ENCODE measurements around the gene FNDC3B.

The FNDC3B gene

DNA sequence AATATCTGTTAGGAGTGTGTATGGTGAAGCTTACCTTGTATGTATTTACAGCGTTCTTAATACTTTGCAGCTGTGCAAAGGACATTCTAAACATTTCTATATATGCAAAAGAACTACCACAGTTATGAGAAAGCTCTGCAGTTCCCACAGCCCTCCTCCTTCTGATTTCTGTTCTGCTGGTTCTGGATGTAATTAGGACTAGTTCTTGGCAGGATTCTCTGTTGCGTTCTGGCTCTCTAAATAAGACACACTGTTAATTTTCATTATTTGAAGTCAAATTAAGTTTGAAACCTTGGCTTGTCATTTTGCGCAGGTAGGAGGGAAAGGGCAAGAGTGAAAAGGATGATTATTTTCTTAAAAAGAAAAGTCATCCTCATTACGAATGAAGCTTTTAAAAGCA, 76.4 kb downstream of the FNDC3B start:
- Histone ChIP-seq H3K27me3 (ENCODE audit: insufficient read depth, low read length) (no peaks in the 10 kb centered on the region), H2AFZ (ENCODE audit: low read length, unreplicated experiment) (no peak overlapping the region), H3K4me1 (ENCODE audit: control insufficient read depth, insufficient read depth, low read length, unreplicated experiment) (no peaks in the 10 kb centered on the region), H3K27ac (ENCODE audit: low read depth, low read length) (no peak overlapping the region), H3K4me3 (ENCODE audit: low read depth, low read length) (no peak overlapping the region), H3K79me2 (ENCODE audit: control insufficient read depth, insufficient read depth, low read length, unreplicated experiment) (peaks cover 71% of the 10 kb centered on the region), H3K36me3 (ENCODE audit: insufficient read depth, low read length) (peaks cover 37% of the 10 kb centered on the region)

DNA sequence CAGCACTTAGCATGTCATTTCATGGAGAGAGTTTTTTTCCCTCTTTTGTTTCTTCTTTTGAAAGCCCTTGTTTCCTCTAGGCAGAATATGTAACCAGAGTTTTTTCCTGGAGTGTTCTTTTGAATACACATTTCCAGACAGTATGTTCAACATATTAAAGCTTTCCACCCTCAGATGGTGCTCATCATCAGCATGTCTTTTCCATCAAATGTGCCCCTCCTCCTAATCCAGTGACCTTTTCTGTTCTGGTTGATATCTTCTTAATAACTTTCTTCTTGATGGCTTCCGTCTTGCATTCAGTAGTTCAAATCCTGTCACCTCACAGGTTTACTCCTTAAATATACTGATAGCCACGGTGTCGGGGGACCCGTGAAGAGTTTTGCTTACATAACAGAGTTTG, 78.6 kb downstream of the FNDC3B start:
- Histone ChIP-seq H3K36me3 (ENCODE audit: insufficient read depth, low read length) (peaks cover 37% of the 10 kb centered on the region), H3K4me1 (ENCODE audit: control insufficient read depth, insufficient read depth, low read length, unreplicated experiment) (no peaks in the 10 kb centered on the region), H3K4me3 (ENCODE audit: low read depth, low read length) (no peak overlapping the region), H3K27me3 (ENCODE audit: insufficient read depth, low read length) (no peaks in the 10 kb centered on the region), H3K79me2 (ENCODE audit: control insufficient read depth, insufficient read depth, low read length, unreplicated experiment) (peaks cover 72% of the 10 kb centered on the region), H2AFZ (ENCODE audit: low read length, unreplicated experiment) (no peak overlapping the region), H3K27ac (ENCODE audit: low read depth, low read length) (peak overlapping the region; percentile 17; the same call in 1 of the 2 replicates)

GRCh38 chr3:172119266-172119969, 80.0 kb downstream of the FNDC3B start:
- peaks cover 74% of the 10 kb centered on the region for H3K79me2 ChIP-seq (ENCODE audit: control insufficient read depth, insufficient read depth, low read length, unreplicated experiment)
- H3K36me3 ChIP-seq (ENCODE audit: insufficient read depth, low read length), result peaks cover 31% of the 10 kb centered on the region
- no peak overlapping the region for H3K4me3 ChIP-seq (ENCODE audit: low read depth, low read length)
- H3K27me3 ChIP-seq (ENCODE audit: insufficient read depth, low read length), result no peaks in the 10 kb centered on the region
- no peak overlapping the region for H3K27ac ChIP-seq (ENCODE audit: low read depth, low read length)
- no peak overlapping the region for H2AFZ ChIP-seq (ENCODE audit: low read length, unreplicated experiment)
- H3K4me1 ChIP-seq (ENCODE audit: control insufficient read depth, insufficient read depth, low read length, unreplicated experiment), result peaks cover 3% of the 10 kb centered on the region

DNA sequence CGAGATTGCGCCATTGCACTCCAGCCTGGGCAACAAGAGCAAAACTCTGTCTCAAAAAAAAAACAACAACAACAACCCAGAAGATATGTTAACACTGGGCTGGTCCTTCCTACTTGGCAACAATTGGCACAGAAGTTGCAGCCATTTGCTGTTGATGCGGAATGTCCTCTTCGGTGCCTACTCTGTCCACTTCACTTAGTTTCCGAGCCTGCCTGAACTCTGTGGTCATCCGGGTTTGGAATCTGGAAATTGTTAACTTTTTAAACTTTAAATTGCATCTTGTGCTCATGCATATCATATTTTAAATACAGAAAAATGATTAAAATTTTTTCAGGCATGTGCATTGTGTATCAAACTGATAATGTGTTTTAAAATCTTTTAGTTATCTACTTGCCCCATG, 81.5 kb downstream of the FNDC3B start:
- Histone ChIP-seq H3K4me3 (ENCODE audit: low read depth, low read length) (no peak overlapping the region), H3K4me1 (ENCODE audit: control insufficient read depth, insufficient read depth, low read length, unreplicated experiment) (peaks cover 18% of the 10 kb centered on the region), H3K36me3 (ENCODE audit: insufficient read depth, low read length) (peaks cover 35% of the 10 kb centered on the region), H3K27ac (ENCODE audit: low read depth, low read length) (no peak overlapping the region), H3K79me2 (ENCODE audit: control insufficient read depth, insufficient read depth, low read length, unreplicated experiment) (peaks cover 78% of the 10 kb centered on the region), H2AFZ (ENCODE audit: low read length, unreplicated experiment) (no peak overlapping the region), H3K27me3 (ENCODE audit: insufficient read depth, low read length) (no peaks in the 10 kb centered on the region)

DNA sequence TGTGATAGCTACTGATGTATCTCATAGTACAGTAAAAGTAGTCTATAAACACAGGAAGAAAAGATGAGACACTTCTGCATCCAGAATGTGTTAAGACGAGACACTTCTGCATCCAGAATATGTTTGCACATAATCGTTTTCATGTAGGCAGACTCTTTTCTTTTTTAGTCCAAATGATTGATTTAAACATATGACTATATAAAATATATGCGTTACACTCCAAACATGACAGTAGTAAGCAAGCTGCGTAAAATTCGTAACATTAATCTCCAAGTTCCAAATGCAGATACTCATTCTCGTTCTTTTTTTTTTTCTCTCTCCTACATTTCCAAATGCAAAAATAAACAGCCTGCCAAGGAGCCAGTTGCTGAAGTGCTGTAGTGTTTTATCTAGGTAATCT, 82.6 kb downstream of the FNDC3B start:
- H3K4me3 ChIP-seq (ENCODE audit: low read depth, low read length), result no peak overlapping the region
- peaks cover 86% of the 10 kb centered on the region for H3K79me2 ChIP-seq (ENCODE audit: control insufficient read depth, insufficient read depth, low read length, unreplicated experiment)
- H2AFZ ChIP-seq (ENCODE audit: low read length, unreplicated experiment), result no peak overlapping the region
- H3K27me3 ChIP-seq (ENCODE audit: insufficient read depth, low read length), result no peaks in the 10 kb centered on the region
- peaks cover 29% of the 10 kb centered on the region for H3K4me1 ChIP-seq (ENCODE audit: control insufficient read depth, insufficient read depth, low read length, unreplicated experiment)
- H3K27ac ChIP-seq (ENCODE audit: low read depth, low read length), result no peak overlapping the region
- H3K36me3 ChIP-seq (ENCODE audit: insufficient read depth, low read length), result peaks cover 38% of the 10 kb centered on the region

- Histone ChIP-seq H3K36me3 (ENCODE audit: insufficient read depth, low read length) (peaks cover 30% of the 10 kb centered on the region), H3K4me1 (ENCODE audit: control insufficient read depth, insufficient read depth, low read length, unreplicated experiment) (peaks cover 51% of the 10 kb centered on the region), H3K27me3 (ENCODE audit: insufficient read depth, low read length) (no peaks in the 10 kb centered on the region), H3K79me2 (ENCODE audit: control insufficient read depth, insufficient read depth, low read length, unreplicated experiment) (peaks cover 96% of the 10 kb centered on the region), H2AFZ (ENCODE audit: low read length, unreplicated experiment) (no peak overlapping the region), H3K4me3 (ENCODE audit: low read depth, low read length) (no peak overlapping the region), H3K27ac (ENCODE audit: low read depth, low read length) (peak overlapping the region; percentile 100)
These were observed 84.9 kb downstream of the FNDC3B start for GRCh38 chr3:172124271-172124670.

- Histone ChIP-seq H2AFZ (ENCODE audit: low read length, unreplicated experiment) (no peak overlapping the region), H3K27ac (ENCODE audit: low read depth, low read length) (peak overlapping the region; percentile 100), H3K4me1 (ENCODE audit: control insufficient read depth, insufficient read depth, low read length, unreplicated experiment) (peaks cover 56% of the 10 kb centered on the region), H3K27me3 (ENCODE audit: insufficient read depth, low read length) (no peaks in the 10 kb centered on the region), H3K4me3 (ENCODE audit: low read depth, low read length) (no peak overlapping the region), H3K79me2 (ENCODE audit: control insufficient read depth, insufficient read depth, low read length, unreplicated experiment) (peaks cover 89% of the 10 kb centered on the region), H3K36me3 (ENCODE audit: insufficient read depth, low read length) (peaks cover 25% of the 10 kb centered on the region)
These were observed 85.7 kb downstream of the FNDC3B start for GRCh38 chr3:172125053-172125452.

- Histone ChIP-seq H3K27ac (ENCODE audit: low read depth, low read length) (peak overlapping the region; percentile 100), H3K36me3 (ENCODE audit: insufficient read depth, low read length) (peaks cover 25% of the 10 kb centered on the region), H3K79me2 (ENCODE audit: control insufficient read depth, insufficient read depth, low read length, unreplicated experiment) (peaks cover 87% of the 10 kb centered on the region), H3K4me3 (ENCODE audit: low read depth, low read length) (peak overlapping the region; percentile 13; the same call in 1 of the 2 replicates), H3K27me3 (ENCODE audit: insufficient read depth, low read length) (no peaks in the 10 kb centered on the region), H3K4me1 (ENCODE audit: control insufficient read depth, insufficient read depth, low read length, unreplicated experiment) (peaks cover 66% of the 10 kb centered on the region), H2AFZ (ENCODE audit: low read length, unreplicated experiment) (no peak overlapping the region)
These were observed 86.6 kb downstream of the FNDC3B start for GRCh38 chr3:172125963-172126457.

DNA sequence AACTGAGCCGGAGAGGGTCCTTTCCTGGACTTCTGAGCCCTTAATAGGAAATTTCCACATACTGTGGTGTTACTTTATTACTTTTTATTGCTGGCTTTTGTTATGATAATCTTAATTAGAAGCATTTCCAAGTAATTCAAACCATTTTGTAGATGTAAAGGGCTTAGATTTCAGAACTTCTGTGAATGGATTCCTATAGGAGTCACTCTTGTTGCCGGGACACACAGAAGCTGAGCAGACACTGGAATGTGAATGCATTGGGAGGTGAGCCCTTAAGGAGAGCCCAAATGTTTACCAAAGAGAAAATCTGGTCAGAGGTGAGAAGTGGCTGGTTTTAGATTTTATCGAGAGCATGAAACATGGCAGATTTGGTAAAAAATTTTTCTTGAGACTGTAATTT, 87.4 kb downstream of the FNDC3B start:
- Histone ChIP-seq H2AFZ (ENCODE audit: low read length, unreplicated experiment) (no peak overlapping the region), H3K79me2 (ENCODE audit: control insufficient read depth, insufficient read depth, low read length, unreplicated experiment) (peaks cover 85% of the 10 kb centered on the region), H3K27ac (ENCODE audit: low read depth, low read length) (peak overlapping the region; percentile 100), H3K27me3 (ENCODE audit: insufficient read depth, low read length) (no peaks in the 10 kb centered on the region), H3K4me1 (ENCODE audit: control insufficient read depth, insufficient read depth, low read length, unreplicated experiment) (peaks cover 73% of the 10 kb centered on the region), H3K36me3 (ENCODE audit: insufficient read depth, low read length) (peaks cover 28% of the 10 kb centered on the region), H3K4me3 (ENCODE audit: low read depth, low read length) (peak overlapping the region; percentile 13; the same call in 1 of the 2 replicates)

DNA sequence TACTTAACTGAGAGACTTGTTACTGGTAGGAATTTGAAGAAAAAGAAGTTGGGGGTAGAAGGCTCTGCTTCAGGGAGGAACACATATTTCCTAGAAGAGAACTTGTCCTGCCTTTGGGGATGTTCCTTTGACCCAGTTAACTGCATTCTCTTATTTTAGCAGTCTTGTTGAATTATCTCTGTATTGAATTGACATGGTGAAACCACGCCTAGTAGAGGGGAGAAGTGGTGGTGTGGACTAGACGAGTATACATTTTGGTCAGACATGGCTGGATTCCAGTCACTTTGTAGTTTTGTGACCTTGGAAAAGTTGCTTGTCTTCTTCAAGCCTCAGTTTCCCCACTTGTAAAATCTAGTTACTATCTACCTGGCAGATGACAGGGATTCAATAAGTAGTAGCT, 87.8 kb downstream of the FNDC3B start:
- Histone ChIP-seq H3K4me1 (ENCODE audit: control insufficient read depth, insufficient read depth, low read length, unreplicated experiment) (peaks cover 77% of the 10 kb centered on the region), H3K79me2 (ENCODE audit: control insufficient read depth, insufficient read depth, low read length, unreplicated experiment) (peaks cover 85% of the 10 kb centered on the region), H3K36me3 (ENCODE audit: insufficient read depth, low read length) (peaks cover 28% of the 10 kb centered on the region), H2AFZ (ENCODE audit: low read length, unreplicated experiment) (no peak overlapping the region), H3K27me3 (ENCODE audit: insufficient read depth, low read length) (no peaks in the 10 kb centered on the region), H3K27ac (ENCODE audit: low read depth, low read length) (peak overlapping the region; percentile 100), H3K4me3 (ENCODE audit: low read depth, low read length) (no peak overlapping the region; the same call in 1 of the 2 replicates)

DNA sequence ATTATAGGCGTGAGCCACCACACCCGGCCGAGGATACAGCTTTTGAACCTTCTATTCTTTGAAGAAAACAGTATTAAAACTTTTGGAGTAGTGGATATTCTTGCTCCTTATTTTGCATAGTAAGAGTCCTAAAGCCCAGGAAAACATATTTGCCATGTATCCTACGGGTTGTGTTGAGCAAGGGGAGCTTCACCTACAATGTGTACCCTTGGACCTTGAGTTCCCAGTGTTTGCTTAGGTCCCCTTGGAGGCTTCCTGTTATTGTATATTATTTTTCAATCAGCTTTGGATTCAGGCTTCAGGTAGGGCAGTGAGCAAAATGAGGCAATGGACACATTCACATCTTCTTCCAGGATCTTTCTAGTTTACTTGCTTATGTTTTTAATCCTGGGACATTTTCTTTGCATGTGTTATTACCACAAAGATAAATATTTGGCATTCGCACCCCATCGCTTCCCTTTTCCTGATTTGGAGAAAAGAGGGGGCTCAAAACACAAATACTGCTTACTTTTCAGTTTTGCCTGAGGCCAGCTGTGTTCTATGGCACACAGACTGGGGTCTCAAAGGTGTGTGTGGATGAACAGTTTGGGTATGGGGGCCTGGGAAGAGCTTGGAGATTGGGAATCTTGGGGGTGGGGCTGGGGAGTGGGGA, 88.7 kb downstream of the FNDC3B start:
- Histone ChIP-seq H3K4me1 (ENCODE audit: control insufficient read depth, insufficient read depth, low read length, unreplicated experiment) (peaks cover 81% of the 10 kb centered on the region), H3K27ac (ENCODE audit: low read depth, low read length) (peak overlapping the region; percentile 100), H3K79me2 (ENCODE audit: control insufficient read depth, insufficient read depth, low read length, unreplicated experiment) (peaks cover 84% of the 10 kb centered on the region)

More for the DNA sequence above, 88.7 kb downstream of the FNDC3B start:
- Histone ChIP-seq H3K36me3 (ENCODE audit: insufficient read depth, low read length) (peaks cover 20% of the 10 kb centered on the region), H2AFZ (ENCODE audit: low read length, unreplicated experiment) (no peak overlapping the region), H3K4me3 (ENCODE audit: low read depth, low read length) (no peak overlapping the region), H3K27me3 (ENCODE audit: insufficient read depth, low read length) (no peaks in the 10 kb centered on the region)
